EL (cell line): ENCODE results near the gene ANKRD9.

ENCODE experiments used
- DNase-seq: peaks from one replicate; pipeline ENCODE4 v3.0.0-alpha.2; 2016

ANKRD9 gene

DNA sequence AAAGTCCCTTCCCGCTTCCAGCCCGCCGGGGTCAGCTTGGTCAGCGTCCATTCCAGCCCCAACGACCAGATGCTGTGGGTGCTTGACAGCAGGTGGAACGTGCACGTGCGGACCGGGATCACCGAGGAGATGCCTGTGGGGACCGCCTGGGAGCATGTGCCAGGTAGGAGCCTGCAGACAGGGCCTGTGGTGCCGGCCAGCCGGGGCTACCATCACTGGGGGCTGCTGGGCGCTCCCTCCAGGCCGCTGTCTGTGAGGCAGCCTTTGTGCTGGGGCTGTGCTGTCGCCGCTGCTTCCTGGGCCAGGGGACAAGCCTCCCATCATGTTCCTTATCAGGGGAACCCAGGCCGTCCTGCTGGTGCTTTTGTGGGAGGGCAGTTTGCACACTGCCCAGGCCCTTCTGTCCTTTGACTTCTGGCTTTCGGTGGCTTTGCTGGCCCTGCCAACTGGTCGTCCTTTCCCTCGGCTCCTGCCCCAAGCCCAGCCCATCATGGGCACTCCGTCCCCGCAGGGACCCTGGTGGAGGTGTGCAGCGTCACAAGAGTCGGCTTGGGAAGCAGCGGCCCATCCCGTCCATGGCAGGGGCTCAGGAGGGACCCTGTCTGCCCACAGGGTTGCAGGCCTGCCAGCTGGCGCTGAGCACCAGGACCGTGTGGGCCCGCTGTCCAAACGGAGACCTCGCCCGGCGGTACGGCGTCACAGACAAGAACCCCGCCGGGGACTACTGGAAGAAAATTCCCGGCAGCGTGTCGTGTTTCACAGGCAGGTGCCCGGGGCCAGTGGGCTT, 12.4 kb downstream of the ANKRD9 start:
- DNase-seq: no peak

DNA sequence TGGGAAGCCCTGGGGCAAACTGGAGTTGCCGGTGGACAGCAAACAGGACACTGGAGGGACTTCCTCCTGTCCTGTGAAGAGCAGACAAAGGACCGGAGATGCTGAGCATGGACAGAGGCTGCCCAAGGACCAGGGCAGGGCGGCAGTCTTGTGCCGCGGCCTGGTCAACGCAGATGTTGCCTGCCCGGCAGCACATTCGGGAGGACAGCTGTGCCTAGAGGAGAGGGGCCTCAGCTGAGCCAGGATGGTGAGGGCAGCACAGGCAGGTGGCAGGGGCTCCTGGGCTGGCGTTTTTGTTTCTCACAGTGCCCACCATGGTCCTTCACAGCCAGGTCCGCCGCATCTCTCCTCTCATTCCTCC, 13.3 kb downstream of the ANKRD9 start:
- DNase-seq: no peak

DNA sequence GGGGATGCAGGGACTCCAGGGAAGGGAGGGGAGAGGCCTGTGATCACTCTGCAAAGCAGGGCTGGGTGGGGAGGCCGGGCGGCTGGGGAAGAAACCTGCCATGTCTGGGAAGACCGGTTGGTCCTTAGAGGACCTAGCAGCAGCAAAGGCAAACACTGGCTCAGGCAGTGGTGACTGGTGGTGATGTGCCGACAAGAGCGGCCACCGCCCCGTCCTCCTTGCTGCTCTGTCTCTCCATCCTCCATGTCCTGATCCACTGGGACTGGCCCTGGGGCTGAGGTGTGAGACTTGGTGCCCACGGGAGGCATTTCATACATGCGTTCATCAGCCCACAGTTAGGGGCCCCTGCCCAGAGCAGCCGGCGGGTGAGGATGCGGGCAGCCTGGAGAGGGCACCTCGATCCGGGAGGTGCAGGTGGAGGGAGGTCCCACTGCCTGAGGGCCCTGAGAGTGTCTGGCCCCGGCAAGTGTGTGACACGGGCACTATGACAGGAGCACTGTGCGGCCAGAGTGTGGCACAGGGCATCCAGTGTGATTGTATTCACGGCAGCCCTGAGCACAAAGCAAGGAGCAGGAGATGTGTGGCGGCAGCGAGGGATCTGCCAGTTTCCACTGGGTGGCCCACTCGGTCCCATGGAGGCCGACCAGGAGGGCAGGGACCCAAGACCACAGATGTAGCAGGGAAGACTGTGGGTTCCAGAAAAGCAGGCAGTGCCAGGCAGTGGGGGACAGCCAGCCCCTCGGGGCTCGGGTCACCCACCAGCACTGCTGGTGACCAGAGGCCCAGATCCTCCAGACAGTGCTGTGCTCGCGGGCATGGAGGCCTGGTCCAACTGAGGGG, 13.9 kb downstream of the ANKRD9 start:
- DNase-seq: no peak

DNA sequence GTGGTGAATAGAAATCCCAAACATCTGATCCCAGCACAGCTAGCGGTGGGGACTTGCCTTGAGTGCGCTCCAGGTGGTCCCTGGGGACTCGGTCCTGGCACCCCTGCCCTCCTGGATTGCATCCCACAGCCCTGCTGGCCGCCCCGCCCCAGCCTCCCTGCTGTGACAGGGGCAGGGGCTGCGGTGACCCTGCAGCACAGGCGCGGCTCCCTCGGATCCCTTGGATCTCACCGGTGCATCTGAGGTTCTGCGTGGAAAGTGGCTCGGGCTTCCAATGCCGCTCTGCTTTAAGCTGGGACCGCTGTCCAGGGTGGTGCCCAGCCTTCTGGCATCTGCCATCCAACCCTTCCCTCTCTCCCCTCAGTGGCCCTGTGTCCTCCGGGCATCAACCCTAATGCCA, 16.0 kb downstream of the ANKRD9 start:
- DNase-seq: no peak

DNA sequence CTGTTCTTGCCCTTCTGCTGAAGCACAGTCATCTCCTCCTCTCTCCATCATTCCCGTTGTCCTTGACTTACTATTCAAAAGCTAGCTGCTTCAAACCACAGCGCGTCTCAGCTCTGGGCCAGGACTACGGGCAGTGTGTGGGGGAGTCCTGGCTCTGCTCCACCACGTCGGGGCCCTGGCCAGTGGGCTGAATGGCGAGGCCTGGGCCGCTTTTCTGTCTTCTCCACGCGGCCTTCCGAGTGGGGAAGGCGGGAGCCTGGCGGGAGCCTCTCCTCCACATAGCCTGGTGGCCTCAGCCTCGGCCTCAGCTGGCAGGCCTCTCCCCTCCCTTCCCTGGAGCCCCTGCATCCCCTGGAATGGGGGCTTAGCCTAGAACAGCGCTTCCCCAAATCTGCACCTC, 16.5 kb downstream of the ANKRD9 start:
- no peak for DNase-seq

DNA sequence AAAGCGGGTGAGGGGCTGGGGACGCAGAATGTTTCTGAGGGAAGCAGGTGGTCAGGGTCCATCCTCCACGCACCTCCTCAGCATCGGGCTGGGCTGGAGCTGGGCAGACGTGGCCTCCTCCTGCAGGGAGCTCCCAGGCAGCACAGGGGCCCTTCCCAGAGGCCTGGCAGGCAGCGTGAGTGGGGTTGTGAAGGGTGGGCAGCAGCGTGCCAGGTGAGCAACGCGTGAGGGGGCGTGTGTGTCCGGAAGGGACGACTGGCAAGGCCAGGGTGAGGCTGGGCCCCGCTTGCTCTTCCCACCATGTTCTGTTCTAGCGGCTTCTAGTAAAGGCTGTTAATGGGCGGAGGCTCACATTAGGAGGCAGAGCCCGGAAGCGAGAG, 17.1 kb downstream of the ANKRD9 start:
- DNase-seq: no peak

DNA sequence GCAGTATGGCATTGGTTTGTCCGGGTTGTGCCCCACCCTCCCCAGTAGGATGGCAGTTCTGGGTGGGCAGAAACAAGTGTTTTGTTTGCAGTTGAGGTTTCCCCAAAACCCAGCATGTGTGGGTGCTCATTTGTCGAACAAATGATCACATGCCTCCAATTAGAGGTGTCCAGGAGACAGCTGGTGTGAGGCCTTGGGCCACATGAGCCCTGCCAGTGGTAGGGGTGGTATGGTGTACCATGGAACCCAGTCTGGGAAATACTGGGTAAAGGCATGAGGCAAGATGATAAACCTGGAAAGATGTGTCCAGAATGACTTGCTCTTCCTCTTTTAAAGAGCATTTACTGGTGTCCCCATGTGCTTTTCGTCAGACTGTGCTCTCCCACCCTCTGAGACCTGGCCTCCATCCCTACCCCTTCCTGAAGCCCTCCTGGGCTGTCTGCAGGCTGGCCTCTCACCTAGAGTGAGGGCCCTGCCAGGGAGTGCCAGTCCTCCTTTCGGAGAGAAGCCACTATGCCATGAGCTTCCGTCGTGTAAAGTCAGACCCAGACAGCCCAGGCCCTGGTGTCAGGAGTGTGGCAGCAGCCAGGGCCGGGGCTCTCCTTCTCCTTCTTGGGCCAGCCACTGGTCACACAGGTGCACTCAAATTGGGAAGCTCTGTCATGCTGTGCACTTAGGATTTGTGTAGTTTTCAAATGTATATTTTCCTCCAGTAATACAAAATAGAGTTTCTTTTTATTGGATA, 17.6 kb downstream of the ANKRD9 start:
- no peak for DNase-seq

DNA sequence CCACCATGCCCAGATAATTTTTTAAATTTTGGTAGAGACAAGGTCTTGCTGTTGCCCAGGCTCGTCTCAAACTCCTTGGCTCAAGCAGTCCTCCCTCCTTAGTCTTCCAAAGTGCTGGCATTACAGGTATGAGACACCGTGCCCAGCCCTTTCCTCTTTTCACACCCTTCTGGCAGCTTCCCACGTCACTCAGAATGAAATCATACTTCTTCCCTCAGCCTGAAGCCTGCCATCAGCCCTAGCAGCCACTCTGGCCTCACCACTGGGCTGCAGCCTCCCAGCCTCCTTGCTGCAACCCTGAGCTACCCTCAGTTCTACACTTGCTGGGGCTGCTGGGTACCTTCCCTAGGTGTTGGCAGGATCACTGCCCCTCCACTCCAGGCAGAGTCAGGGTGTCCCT, 18.2 kb downstream of the ANKRD9 start:
- DNase-seq: no peak

DNA sequence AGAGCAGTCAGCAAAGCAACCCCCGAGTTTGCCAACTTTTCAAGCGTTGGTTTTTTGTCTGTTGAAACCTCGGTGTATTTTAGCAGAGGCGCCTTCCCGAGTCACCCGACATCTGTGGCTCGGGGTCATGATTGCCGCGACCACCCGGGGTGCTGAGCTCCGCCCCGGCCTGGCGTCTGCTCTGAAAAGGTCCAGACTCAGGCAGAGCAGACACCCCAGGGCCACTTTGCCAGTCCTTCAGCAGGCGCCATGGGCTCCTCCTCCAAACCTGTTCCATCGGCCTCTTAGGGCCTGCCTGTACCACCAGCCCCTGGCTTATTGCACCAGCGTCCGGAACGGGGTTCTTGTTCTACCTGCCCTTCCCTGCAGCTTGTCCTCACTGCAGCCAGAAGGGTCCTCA, 19.1 kb downstream of the ANKRD9 start:
- DNase-seq: no peak

DNA sequence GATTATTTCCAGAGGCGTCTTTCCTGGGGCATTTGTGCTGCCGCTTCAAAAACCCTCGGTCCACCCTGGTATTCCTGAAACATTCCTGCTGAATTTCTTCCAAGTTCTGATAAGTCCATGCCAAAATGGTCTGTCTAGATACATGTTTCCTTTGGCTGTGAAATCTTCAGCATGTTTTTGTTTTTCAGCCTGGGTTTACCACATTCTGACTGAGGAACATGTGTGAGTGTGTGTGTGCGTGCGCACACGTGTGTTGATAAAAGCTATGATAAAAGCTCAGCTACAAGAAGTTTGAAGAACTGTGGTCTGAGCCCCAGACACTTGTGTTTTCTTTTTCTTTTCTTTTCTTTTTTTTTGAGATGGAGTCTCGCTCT, 22.4 kb downstream of the ANKRD9 start:
- DNase-seq: no peak

DNA sequence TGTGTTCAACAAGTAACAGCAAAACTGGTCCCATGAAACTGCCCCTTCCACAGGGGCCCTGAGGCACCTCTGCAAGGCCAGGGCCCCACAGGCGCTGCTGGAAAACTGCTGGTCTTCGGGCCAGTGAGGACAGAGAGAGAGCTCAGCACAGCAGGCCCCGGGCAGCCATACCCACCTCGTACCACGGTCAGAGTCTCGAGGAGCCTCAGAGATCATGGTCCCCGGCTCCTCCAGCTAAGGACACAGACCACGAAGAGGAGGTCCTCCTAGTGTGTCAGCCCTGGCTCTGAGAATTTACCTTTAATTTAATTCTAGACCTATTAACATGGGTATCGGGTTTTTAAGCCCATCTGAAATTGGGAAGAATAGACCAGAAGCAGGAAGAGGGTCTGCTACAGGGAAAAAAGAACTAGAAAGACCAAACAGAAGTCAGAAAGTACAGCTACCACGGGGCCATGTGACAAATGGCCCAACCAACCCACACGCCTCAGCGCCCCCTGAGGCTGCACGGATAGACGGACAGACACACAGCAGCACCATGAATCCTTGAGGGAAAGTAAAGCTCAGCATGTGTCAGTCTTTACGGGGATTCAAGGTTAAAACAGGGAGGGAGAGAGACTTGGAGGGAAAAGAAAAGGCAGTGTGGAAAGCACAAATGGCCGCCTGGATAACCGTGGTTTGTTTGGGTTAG, 22.9 kb downstream of the ANKRD9 start:
- DNase-seq: no peak

DNA sequence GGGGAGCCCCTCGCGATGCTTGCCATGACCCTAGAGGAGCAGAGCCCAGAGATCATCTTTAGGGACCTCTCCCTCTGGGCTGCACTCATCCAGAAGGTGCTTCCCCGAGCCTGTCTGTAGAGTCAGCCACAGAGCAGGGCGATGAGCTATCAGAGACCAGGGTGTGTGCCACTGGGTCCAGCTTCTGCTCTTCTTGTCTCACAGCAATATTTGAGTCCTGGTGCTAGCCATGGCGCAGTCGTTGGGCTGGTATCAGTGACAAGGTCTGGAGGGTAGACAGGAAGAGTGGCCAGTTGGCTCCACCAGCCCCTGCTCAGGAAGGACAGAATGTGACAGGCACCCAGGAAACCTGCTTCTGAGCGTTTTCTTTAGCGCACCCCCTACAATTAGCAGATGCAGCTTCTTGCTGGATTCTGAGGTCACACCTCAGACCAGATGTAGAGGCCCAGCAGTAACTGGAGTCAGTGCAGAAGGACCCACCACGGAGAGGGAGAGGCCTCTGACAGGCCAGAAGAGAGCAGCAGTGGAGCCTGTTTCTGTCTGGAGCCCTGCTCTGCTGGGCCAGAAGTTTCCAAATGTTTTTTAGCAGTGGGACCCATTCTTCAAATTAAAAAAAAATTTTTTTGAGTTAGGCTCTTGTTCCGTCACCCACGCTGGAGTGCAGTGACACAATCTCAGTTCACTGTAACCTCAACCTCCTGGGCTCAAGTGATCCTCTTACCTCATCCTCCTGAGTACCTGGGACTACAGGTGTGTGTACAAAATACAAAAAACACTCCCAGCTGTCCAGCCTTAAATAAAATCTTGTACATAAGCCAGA, 23.7 kb downstream of the ANKRD9 start:
- no peak for DNase-seq

DNA sequence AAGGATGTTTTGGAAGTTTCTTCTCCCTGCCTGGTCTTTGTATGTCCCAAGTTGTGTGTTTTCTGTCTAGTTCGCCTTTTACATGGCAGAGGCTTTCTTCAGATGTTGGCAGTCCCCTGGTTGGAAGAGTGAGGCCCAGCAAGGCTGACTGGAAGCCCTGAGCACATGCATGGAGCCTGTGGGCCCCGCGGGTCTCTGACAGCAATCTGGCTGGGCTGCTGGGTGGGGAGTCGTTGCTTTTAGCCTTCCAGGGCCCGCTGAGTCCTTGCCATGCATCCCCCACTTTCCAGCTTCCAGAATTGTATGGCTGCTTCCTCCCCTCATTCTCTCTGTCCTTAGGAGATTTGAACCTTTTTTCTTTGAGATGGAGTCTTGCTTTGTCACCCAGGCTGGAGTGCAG, 25.3 kb downstream of the ANKRD9 start:
- no peak for DNase-seq

DNA sequence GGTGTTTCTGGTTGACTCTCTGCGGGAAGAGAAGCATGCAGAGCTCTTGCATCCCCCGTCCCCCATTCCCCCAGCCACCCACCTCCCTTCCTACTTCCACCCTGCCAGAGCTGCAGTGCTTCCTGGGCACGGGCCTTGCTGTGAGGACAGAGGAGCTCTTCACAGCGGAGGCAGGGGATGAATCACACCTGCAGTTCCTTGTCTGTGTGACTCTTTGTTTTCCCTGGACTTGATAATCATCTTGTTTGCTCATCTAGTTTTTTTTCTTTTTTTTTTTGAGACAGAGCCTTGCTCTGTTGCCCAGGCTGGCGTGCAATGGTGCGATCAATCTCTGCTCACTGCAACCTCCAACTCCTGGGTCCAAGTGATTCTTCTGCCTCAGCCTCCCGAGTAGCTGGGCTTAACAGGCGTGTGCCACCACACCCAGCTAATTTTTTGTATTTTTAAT, 27.8 kb downstream of the ANKRD9 start:
- DNase-seq: peak; percentile 62

DNA sequence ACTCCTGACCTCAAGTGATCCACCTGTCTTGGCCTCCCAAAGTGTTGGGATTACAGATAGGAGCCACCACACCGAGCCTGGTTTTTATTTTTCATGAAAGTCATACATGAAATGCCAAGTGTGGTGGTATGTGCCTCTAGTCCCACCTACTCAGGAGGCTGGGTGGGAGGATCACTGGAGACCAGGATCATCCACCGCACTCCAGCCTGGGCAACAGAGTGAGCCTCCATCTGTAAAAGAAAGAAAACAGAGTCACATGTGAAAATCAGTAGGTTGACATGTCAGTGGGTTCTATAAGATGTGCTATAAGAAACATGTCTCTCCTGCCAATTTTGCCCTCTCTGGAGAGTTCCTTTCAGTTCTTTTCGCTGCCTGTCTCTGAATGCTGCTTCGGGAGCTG, 28.2 kb downstream of the ANKRD9 start:
- DNase-seq: no peak

DNA sequence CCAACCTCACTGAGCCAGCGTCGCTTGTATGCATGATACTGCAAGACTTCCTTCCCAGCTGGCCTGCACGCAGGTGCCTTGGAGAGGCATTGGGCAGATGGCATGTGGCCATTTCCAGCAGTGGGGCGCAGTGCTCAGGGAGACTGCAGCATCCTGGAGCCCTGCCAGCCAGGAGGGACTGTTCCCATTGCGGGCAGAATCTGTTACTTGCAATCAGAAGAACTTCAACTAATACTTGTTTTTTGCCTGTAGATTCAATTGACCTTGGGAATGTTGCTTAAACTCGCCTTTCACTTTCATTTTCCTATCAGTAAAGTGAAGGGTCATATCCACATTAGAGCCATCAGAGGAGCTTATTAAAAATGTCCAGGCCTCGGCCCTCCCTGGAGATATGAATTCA, 29.8 kb downstream of the ANKRD9 start:
- no peak for DNase-seq

DNA sequence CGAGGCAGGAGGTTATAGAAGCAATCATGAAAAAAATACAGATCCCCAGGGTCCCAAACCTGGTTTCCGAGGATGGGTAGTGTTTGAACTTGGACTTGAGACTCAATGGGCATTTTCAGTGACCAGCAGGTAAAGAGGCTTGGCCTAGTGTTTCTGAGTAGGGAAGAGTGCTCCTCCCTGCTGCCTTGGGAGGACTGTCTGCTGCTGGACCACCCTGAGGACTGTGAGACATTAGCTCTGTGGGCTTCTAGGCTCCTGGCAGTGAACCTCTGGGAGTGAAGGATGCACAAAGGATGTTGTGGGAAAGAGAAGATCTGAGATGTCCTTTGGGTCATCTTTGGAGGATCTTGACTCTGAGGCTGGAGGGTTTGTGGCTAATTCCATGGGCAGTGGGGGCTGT, 30.5 kb downstream of the ANKRD9 start:
- no peak for DNase-seq

DNA sequence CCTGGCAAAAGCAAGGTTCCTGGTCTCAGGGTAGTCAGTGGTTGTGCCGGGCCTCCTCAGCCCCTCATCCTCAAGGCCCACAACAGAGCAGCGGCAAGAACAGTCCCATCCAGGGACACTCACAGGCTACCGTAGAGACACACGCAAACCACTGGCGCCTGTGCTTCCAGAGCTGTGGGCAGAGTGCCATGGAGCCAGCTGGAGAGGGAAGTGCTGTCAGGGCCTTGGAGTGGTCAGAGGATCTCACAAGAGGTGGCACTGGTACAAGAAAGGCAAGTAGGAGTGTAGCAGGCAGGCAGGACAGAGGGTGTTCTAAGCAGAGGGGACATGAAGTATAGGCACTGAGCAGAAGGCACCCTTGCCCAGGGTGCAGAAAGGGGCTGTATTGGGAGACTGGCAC, 34.6 kb downstream of the ANKRD9 start:
- no peak for DNase-seq

DNA sequence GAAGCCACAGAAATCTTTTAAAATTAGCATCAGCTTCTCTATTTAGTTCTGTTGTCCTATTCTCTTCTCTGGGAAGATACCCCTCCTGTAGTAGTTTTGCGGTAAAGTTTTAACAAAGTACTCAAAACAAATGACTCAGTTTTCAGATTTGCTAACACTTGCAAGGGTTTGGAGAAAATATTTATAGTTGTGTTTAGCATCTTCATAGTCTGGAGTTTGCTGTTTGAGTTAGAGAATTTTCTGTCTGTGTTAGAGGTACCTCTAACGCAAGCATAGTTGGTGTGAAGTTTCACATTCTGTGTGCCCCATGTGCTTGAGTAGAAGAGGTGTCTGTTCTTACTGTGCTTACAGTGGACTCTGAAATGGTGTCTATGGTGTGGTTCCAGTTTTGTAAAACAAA, 36.0 kb downstream of the ANKRD9 start:
- DNase-seq: no peak

DNA sequence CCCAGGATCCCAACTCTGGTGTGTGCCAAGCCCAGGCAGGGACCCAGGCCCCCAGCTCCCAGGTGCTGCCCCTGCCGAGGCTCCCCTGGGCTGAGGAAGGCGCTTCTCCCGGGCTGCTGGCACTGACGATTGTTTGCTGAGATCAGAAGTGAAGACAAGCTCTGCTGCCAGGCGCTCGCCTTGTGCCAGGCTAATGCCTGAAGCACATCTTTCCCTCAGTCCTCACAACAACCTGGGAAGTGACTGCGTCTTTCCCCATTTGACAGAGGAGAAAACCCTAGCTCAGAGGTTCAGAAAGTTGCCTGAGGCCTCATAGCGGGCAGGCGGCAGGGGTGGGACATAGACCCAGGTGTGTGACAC, 36.8 kb downstream of the ANKRD9 start:
- no peak for DNase-seq

DNA sequence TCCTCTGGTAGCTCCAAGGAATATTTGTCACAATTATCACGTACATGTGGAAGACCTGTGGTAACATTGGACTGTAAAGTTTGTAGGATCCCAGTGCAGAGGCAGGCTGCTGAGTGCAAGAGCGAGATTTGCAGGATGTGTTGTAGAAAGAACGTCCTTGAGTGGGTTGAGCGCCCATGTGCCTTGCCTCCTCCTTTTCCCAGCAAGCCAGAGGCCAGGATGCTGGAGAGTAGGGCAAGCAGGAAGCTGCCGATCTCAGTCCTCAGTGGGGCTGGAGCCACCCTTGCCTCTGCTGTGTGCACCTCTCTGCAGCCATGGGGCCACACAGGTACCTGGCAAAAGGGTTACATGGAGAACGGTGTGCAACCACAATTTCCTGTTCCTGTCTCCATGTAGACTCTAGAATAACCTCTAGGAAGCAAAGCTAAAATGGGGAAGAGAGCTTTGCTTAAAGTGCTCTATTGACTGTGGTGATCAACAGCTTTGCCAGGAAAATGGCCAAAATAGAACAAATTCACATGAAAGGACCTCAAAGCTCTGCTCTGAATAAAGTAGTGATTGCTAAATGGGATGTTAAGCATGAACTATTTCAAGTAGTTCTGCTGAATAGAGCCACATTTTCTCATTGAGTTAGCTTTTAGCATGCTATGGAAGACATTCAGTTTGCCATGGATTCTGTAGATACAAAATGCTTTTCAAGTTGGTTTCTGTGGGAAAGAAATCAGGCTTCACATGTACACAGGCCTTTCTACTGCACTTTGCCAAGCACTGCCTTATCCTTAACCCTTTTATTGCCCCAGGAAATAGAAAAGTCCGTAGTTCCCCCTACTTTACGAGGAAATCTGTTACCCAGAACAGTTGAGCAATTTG, 37.4 kb downstream of the ANKRD9 start:
- no peak for DNase-seq
